Measurements from ENCODE around the gene ELP1. TPM values are rescaled to one million over a fixed set of nuclear protein-coding genes. Genes with fewer than 3 reads are reported as not detected.

Gene ELP1
- total and polyA plus RNA-seq, 2 donors (not counting 3 experiments of a cell fraction or from before 2014, with no cell fraction given): 12.6 to 21.8 TPM

DNA sequence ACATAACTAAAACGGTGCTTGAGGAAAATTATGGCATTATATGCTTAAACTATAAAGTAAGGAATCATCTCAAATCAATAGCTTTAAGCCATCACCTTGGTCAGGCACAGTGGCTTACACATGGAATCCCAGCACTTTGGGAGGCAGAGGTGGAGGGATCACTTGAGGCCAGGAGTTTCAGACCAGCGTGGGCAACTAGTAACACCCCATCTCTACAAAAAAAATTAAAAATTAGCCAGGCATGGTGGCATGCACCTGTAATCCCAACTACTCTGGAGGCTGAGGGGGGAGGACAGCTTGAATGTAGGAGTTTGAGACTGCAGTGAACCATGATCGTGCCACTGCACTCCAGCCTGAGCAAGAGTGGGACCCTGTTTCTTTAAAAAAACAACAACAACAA lies 49.2 kb downstream of the ELP1 start:
- no peaks in the 10 kb centered on the region for H4K20me1 ChIP-seq (replicated peaks; ENCODE audit: control insufficient read depth, extremely low read depth, insufficient read depth, low read length)
- no peak overlapping the region for H3K9ac ChIP-seq (replicated peaks; ENCODE audit: extremely low read depth, insufficient read depth, low read length)
- H3K9me3 ChIP-seq (replicated peaks; ENCODE audit: control insufficient read depth, insufficient read depth, low read length): no peaks in the 10 kb centered on the region
- DNase-seq (ENCODE audit: low read depth, low spot score): no peak
- CTCF ChIA-PET: interaction anchor here (0.9 kb wide), 1 partner anchor 16 kb away, joined by 3 read pairs; no protein-coding TSS in a partner anchor
- no TSS peak for BruUV-seq (replicated peaks)
- dilution Hi-C loops (cut with MboI; ENCODE audit: extremely low pct_ligation_motif_present, low sequenced_read_pairs) (no loop called here), intact Hi-C loops (cut with micrococcal nuclease) (no loop called here)
- no peak overlapping the region for H3K4me2 ChIP-seq (ENCODE audit: insufficient read depth, low read length)
- H3K36me3 ChIP-seq (ENCODE audit: control insufficient read depth in 2 of 2, extremely low read depth in 1 of 2, insufficient read depth in 2 of 2, low read length in 2 of 2): peaks cover 0 to 4% of the 10 kb centered on the region in 2 experiments
- no peak for FAIRE-seq
- H3K9me1 ChIP-seq (replicated peaks; ENCODE audit: control insufficient read depth, extremely low read depth, insufficient read depth, low read length): no peaks in the 10 kb centered on the region
- H3K27ac ChIP-seq (ENCODE audit: insufficient read depth, low read depth, low read length): no peak overlapping the region
- no peak overlapping the region for H2AFZ ChIP-seq (ENCODE audit: low read depth, low read length)
- no peaks in the 10 kb centered on the region for H3K79me2 ChIP-seq (ENCODE audit: control insufficient read depth, insufficient read depth, low read length)
- H3K4me3 ChIP-seq (replicated peaks in 1 of 3; ENCODE audit: insufficient read depth in 1 of 3, low read depth in 1 of 3, low read length in 3 of 3): no peak overlapping the region
- POLR2A ChIA-PET: no interaction called here
- H3K4me1 ChIP-seq (ENCODE audit: control insufficient read depth, extremely low read depth, insufficient read depth, low read length): peaks cover 3% of the 10 kb centered on the region
- TF ChIP-seq POLR2AphosphoS5 (IDR thresholded peaks at IDR 0.05; ENCODE audit: insufficient read depth, low read depth, low read length) (no peak), MAX (IDR thresholded peaks at IDR 0.05; ENCODE audit: insufficient read depth, insufficient read length) (no peak)
- no peaks in the 10 kb centered on the region for H3K27me3 ChIP-seq (ENCODE audit: control insufficient read depth in 2 of 2, insufficient read depth in 2 of 2, low read length in 2 of 2)

DNA sequence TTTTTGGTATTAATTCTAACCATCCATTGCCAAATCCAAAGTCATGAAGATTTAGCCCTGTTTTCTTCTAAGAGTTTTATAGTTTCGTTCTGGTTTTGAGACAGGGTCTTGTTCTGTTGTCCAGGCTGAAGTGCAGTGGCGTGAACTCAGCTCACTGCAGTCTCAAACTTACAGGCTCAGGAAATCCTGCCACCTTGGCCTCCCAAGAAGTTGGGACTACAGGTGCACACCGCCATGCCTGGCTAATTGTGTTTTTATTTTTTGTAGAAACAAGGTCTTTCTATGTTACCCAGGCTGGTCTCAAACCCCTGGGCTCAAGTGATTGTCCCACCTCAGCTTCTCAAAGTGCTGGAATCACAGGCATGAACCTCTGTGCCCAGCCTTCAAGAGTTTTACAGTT lies 50.8 kb downstream of the ELP1 start:
- H3K4me1 ChIP-seq (ENCODE audit: control insufficient read depth, extremely low read depth, insufficient read depth, low read length): peaks cover 3% of the 10 kb centered on the region
- peaks cover 7 to 8% of the 10 kb centered on the region in 2 experiments for H3K36me3 ChIP-seq (ENCODE audit: control insufficient read depth in 2 of 2, extremely low read depth in 1 of 2, insufficient read depth in 2 of 2, low read length in 2 of 2)
- no TSS peak for BruUV-seq (replicated peaks)
- H3K27ac ChIP-seq (ENCODE audit: insufficient read depth, low read depth, low read length): no peak overlapping the region
- H3K9me1 ChIP-seq (replicated peaks; ENCODE audit: control insufficient read depth, extremely low read depth, insufficient read depth, low read length): no peaks in the 10 kb centered on the region
- H4K20me1 ChIP-seq (replicated peaks; ENCODE audit: control insufficient read depth, extremely low read depth, insufficient read depth, low read length): no peaks in the 10 kb centered on the region
- FAIRE-seq: no peak
- no peak overlapping the region for H3K4me2 ChIP-seq (ENCODE audit: insufficient read depth, low read length)
- ChIA-PET CTCF (interaction anchor here (0.7 to 1.1 kb wide), 4 partner anchors 16 to 1550 kb away, joined by 3 to 4 read pairs (median 3); no protein-coding TSS in a partner anchor), POLR2A (no interaction called here)
- no peak overlapping the region for H3K4me3 ChIP-seq (replicated peaks in 1 of 3; ENCODE audit: insufficient read depth in 1 of 3, low read depth in 1 of 3, low read length in 3 of 3)
- H2AFZ ChIP-seq (ENCODE audit: low read depth, low read length): no peak overlapping the region
- H3K9me3 ChIP-seq (replicated peaks; ENCODE audit: control insufficient read depth, insufficient read depth, low read length): no peaks in the 10 kb centered on the region
- H3K9ac ChIP-seq (replicated peaks; ENCODE audit: extremely low read depth, insufficient read depth, low read length): no peak overlapping the region
- intact Hi-C loops (cut with micrococcal nuclease) (no loop called here), dilution Hi-C loops (cut with MboI; ENCODE audit: extremely low pct_ligation_motif_present, low sequenced_read_pairs) (no loop called here)
- TF ChIP-seq JUN (IDR thresholded peaks at IDR 0.05; ENCODE audit: borderline replicate concordance, insufficient read depth, insufficient read length, low read depth) (no peak), POLR2A (IDR thresholded peaks at IDR 0.05; ENCODE audit: low read depth, low read length) (no peak), GATA2 (IDR thresholded peaks at IDR 0.05; ENCODE audit: insufficient read depth, insufficient read length, low read depth, low read length) (no peak), MAX (IDR thresholded peaks at IDR 0.05; ENCODE audit: insufficient read depth, insufficient read length) (no peak), POLR2AphosphoS5 (IDR thresholded peaks at IDR 0.05; ENCODE audit: insufficient read depth, low read depth, low read length) (no peak), EZH2 (IDR thresholded peaks at IDR 0.05; ENCODE audit: borderline replicate concordance, low read depth, low read length, severe bottlenecking) (no peak), CTCF (IDR thresholded peaks at IDR 0.05; ENCODE audit: extremely low read depth in 1 of 2, insufficient read depth in 1 of 2, low read depth in 1 of 2, low read length in 2 of 2) (no peak), FOS (IDR thresholded peaks at IDR 0.05; ENCODE audit: borderline replicate concordance, insufficient read depth, low read length) (no peak), MYC (IDR thresholded peaks at IDR 0.05; ENCODE audit: low read depth, low read length) (no peak)
- H3K27me3 ChIP-seq (ENCODE audit: control insufficient read depth in 2 of 2, insufficient read depth in 2 of 2, low read length in 2 of 2): no peaks in the 10 kb centered on the region
- no peak for DNase-seq (ENCODE audit: low read depth, low spot score)
- no peaks in the 10 kb centered on the region for H3K79me2 ChIP-seq (ENCODE audit: control insufficient read depth, insufficient read depth, low read length)

Measured in endothelial cell of umbilical vein (primary cell).